Natural killer cell (primary cell): ENCODE measurements around the gene OR51B6. TPM values are rescaled to one million over a fixed set of nuclear protein-coding genes. Genes with fewer than 3 reads are reported as not detected.

Experiments
- ATAC-seq, 3 donors: fragments of 150-1000 bp in 2 of 3; fragments of 200-7000 bp in 1 of 3; cut with Tn5 transposase; 1 replicate in 1 of 3; 2 replicates in 2 of 3; pipeline ENCODE4 v1.10.0; 2021; ENCODE audit warnings: mild to moderate bottlenecking in 2 of 3, moderate library complexity in 2 of 3
- DNase-seq, 2 donors: peaks; one replicate each; pipeline versions ENCODE4 v3.0.0 to v3.0.0-alpha.2; 2013 to 2021; ENCODE audit warnings: mixed read lengths in 1 of 2
- H3K27ac ChIP-seq: one replicate; pipeline ENCODE4 v1.5.1; 2013; ENCODE audit warnings: mild to moderate bottlenecking, low read length
- H3K27me3 ChIP-seq: one replicate; pipeline ENCODE4 v1.6.1; 2013; ENCODE audit warnings: low read length; ENCODE audit not compliant: control insufficient read depth, insufficient read depth
- H3K36me3 ChIP-seq: one replicate; pipeline ENCODE4 v1.6.1; 2013; ENCODE audit warnings: low read length; ENCODE audit not compliant: control insufficient read depth, insufficient read depth
- H3K4me1 ChIP-seq: one replicate; pipeline ENCODE4 v1.6.1; 2013; ENCODE audit warnings: low read length; ENCODE audit not compliant: control insufficient read depth, insufficient read depth
- H3K4me3 ChIP-seq: one replicate; pipeline ENCODE4 v1.5.1; 2013; ENCODE audit warnings: low read length
- H3K9me3 ChIP-seq: one replicate; pipeline ENCODE4 v1.6.1; 2013; ENCODE audit warnings: low read length; ENCODE audit not compliant: control insufficient read depth, insufficient read depth
- H3K27ac Mint-ChIP-seq, 2 donors: one replicate each; pipeline ENCODE4 v1.8.0; 2022; ENCODE audit warnings: mild to moderate bottlenecking in 2 of 2, mixed read lengths in 2 of 2, moderate library complexity in 1 of 2
- H3K27me3 Mint-ChIP-seq, 2 donors: one replicate each; pipeline ENCODE4 v1.8.0; 2022; ENCODE audit warnings: low read depth in 2 of 2, mixed read lengths in 2 of 2
- H3K36me3 Mint-ChIP-seq: one replicate; pipeline ENCODE4 v1.8.0; 2022; ENCODE audit warnings: mixed read lengths
- H3K4me1 Mint-ChIP-seq, 2 donors: one replicate each; pipeline ENCODE4 v1.8.0; 2022; ENCODE audit warnings: mixed read lengths in 2 of 2
- H3K4me3 Mint-ChIP-seq: one replicate; pipeline ENCODE4 v1.8.0; 2022; ENCODE audit warnings: mild to moderate bottlenecking, moderate library complexity, mixed read lengths
- H3K9me3 Mint-ChIP-seq, 2 donors: one replicate each; pipeline ENCODE4 v1.8.0; 2022; ENCODE audit warnings: mixed read lengths in 2 of 2
- WGBS: methylation state at CpG from one replicate; pipeline ENCODE4 v1.1.7; 2013; ENCODE audit warnings: missing lambda C conversion rate; ENCODE audit not compliant: insufficient coverage; 5-methylcytosine and 5-hydroxymethylcytosine counted together
- intact Hi-C: fragments of 100-400 bp; cut with micrococcal nuclease; formaldehyde crosslinking; loops from one replicate; pipeline ENCODE4 v1.14.2; 2022
- total RNA-seq, 4 donors: library from RNA; stranded (reverse); fragments of 120-200 nt in 1 of 4; gene quantifications; one replicate each; pipeline versions ENCODE4 v1.2.3 to v1.2.4, GENCODE V29; 2013 to 2022
- TF ChIP-seq, protein P1 (sequence below): fragments of 200-600 bp; IDR thresholded peaks from one replicate; pipeline ENCODE4 v1.8.0; 2022; ENCODE audit warnings: antibody characterized with exemption

The OR51B6 gene
- total RNA-seq, 3 donors from 2014 or later (not counting 1 experiment from before 2014, with no cell fraction given) = not detected

DNA sequence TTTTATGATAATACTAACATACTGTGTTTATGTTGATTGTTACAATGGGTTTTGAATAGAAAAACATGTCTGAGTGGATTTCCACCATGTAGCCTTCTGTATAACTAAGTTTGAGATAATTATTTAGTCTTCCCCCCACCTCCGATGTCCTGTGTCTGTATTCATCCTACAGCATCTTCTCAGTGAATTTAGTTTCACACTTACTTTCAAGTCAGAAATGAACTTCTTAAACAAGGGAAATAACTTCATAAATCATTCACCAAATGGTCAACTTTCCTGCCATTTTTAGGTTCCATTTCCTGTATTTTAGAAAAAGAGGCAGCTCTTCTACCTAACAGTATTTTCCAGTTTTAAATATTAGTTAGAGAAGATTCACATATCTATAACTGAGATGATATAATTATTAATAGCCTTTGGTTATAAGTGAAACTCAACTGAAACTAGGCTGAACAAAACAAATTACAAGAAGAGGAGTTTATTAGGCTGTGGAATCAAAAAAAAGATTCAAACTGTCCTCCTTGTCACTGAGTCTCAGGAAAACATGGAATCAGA is 11.5 kb upstream of the OR51B6 start:
- Mint-ChIP-seq H3K27me3 (peaks cover 0 to 3% of the 10 kb centered on the region in 2 donors), H3K36me3 (no peaks in the 10 kb centered on the region), H3K4me1 (no peaks in the 10 kb centered on the region), H3K9me3 (no peaks in the 10 kb centered on the region), H3K4me3 (no peak overlapping the region), H3K27ac (no peak overlapping the region)
- TF ChIP-seq, protein P1, sequence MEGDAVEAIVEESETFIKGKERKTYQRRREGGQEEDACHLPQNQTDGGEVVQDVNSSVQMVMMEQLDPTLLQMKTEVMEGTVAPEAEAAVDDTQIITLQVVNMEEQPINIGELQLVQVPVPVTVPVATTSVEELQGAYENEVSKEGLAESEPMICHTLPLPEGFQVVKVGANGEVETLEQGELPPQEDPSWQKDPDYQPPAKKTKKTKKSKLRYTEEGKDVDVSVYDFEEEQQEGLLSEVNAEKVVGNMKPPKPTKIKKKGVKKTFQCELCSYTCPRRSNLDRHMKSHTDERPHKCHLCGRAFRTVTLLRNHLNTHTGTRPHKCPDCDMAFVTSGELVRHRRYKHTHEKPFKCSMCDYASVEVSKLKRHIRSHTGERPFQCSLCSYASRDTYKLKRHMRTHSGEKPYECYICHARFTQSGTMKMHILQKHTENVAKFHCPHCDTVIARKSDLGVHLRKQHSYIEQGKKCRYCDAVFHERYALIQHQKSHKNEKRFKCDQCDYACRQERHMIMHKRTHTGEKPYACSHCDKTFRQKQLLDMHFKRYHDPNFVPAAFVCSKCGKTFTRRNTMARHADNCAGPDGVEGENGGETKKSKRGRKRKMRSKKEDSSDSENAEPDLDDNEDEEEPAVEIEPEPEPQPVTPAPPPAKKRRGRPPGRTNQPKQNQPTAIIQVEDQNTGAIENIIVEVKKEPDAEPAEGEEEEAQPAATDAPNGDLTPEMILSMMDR = no peak
- ATAC-seq (no peak), DNase-seq (no peak)
- Histone ChIP-seq H3K27ac (no peak overlapping the region), H3K9me3 (no peaks in the 10 kb centered on the region), H3K36me3 (no peaks in the 10 kb centered on the region), H3K4me1 (no peaks in the 10 kb centered on the region), H3K4me3 (no peak overlapping the region), H3K27me3 (no peaks in the 10 kb centered on the region)
- WGBS = 81% methylated on average over 1 of the region's 1 CpG
- intact Hi-C loops = no loop called here

DNA sequence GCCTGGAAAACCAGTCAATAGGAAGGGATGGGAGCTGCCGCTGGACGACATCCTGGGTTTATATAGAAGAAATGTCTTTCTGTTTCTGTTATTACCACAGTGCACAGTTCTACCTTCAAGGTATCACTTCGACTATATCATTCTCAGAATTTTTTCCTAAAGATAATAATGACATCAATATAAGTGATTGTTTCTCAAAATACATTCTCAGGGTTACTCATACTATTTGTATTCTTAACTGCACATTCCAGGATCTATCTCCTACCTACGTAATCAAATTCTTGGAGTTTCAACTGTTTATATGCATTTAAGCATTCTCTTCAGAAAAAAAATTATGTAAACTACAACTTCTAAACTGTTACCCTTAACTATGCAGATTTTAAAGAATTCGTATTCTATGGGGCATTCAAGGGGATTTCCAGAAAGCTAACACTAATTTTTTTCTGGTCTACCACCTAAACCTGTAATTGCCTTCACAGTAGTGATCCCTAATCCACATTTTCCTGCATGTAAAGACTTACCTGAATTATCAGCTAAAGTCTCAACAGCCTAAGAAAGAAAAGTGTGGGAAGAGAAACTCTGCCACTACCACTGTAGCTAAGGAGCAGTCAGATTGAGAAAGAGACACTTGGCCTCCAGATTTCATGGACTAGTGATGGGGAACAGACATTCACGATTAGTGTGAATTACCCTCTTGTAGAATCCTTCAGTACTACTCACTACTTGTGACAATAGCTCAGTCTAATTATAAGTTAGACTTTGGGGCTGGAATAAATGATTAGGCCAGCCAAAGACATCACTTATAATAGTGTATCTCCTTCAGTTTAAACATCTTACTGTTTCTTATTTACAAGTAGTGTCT is 7.6 kb upstream of the OR51B6 start, which contains the start of gene OR51B5:
Gene OR51B5 (minus strand): TSS at position 51 of the 862 bp plus-strand sequence. CDS start 0 bp downstream, at position 51.
- ATAC-seq (no peak), DNase-seq (no peak)
- TF ChIP-seq, protein P1 = no peak
- no peaks in the 10 kb centered on the region for H3K36me3 ChIP-seq
- intact Hi-C loops = no loop called here
- no peaks in the 10 kb centered on the region for H3K4me1 ChIP-seq
- no peaks in the 10 kb centered on the region for H3K4me1 Mint-ChIP-seq
- H3K36me3 Mint-ChIP-seq = no peaks in the 10 kb centered on the region
- no peaks in the 10 kb centered on the region for H3K27me3 ChIP-seq
- WGBS = 78% methylated on average over 2 of the region's 6 CpGs
- no peak within 1 kb of the TSS for H3K4me3 Mint-ChIP-seq
- no peak within 1 kb of the TSS for H3K4me3 ChIP-seq
- H3K27ac ChIP-seq = no peak within 1 kb of the TSS
- H3K9me3 Mint-ChIP-seq = peaks cover 3% of the 10 kb centered on the region in 2 donors
- H3K27ac Mint-ChIP-seq = no peak within 1 kb of the TSS
- H3K9me3 ChIP-seq = no peaks in the 10 kb centered on the region
- peaks cover 3 to 5% of the 10 kb centered on the region in 2 donors for H3K27me3 Mint-ChIP-seq

DNA sequence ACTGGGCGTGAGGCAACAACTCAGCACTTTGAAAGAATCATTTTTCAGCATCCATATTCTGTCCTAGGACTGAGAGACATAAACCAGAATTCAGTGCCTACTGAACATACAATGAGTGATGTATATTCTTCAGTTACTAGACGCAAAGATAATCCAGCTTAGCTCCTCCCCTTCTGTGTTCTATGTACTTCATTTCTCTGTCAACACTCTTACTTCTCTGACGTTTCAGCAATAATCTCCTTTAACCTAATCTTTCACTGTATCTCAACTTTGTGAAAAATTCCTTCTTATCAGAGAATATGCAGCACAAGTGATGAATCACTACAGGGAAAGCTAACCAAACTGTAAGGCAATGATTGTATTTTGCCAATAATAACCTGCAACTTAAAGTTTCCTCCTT is 5.5 kb upstream of the OR51B6 start:
- TF ChIP-seq, protein P1 = no peak
- H3K4me1 Mint-ChIP-seq = no peaks in the 10 kb centered on the region
- H3K27ac Mint-ChIP-seq = no peak overlapping the region

More for the DNA sequence above, 5.5 kb upstream of the OR51B6 start:
- WGBS = 76% methylated on average over 3 of the region's 3 CpGs
- Mint-ChIP-seq H3K36me3 (no peaks in the 10 kb centered on the region), H3K4me3 (no peak overlapping the region), H3K9me3 (peaks cover 3% of the 10 kb centered on the region in 2 donors), H3K27me3 (peaks cover 3 to 5% of the 10 kb centered on the region in 2 donors)
- H3K4me1 ChIP-seq = no peaks in the 10 kb centered on the region
- no peaks in the 10 kb centered on the region for H3K9me3 ChIP-seq
- ATAC-seq (no peak), DNase-seq (no peak)
- H3K27ac ChIP-seq = no peak overlapping the region
- H3K36me3 ChIP-seq = no peaks in the 10 kb centered on the region
- intact Hi-C loops = no loop called here
- no peak overlapping the region for H3K4me3 ChIP-seq
- no peaks in the 10 kb centered on the region for H3K27me3 ChIP-seq
